Subcutaneous abdominal adipose tissue (tissue), 5 donors: Measurements from ENCODE around the gene GPRIN3.
"Not testable (repeated sequence)": the region's sequence is repeated elsewhere in the genome, so short reads cannot be mapped to it uniquely, and the experiment has no call there.

Experiments used
- H3K27ac ChIP-seq: one replicate; pipeline ENCODE4 v1.7.0; 2013; ENCODE audit warnings: low read depth, mild to moderate bottlenecking, inconsistent platforms, low read length, moderate library complexity
- H3K27me3 ChIP-seq, 5 donors: one replicate each; pipeline ENCODE4 v1.7.0; 2013; ENCODE audit warnings: low read length in 5 of 5, inconsistent platforms in 1 of 5; ENCODE audit not compliant: control insufficient read depth in 5 of 5, insufficient read depth in 4 of 5
- H3K36me3 ChIP-seq, 5 donors: one replicate each; pipeline ENCODE4 v1.7.0; 2013; ENCODE audit warnings: low read length in 5 of 5; ENCODE audit not compliant: control insufficient read depth in 5 of 5, insufficient read depth in 5 of 5
- H3K4me1 ChIP-seq, 5 donors: one replicate each; pipeline ENCODE4 v1.7.0; 2013; ENCODE audit warnings: low read length in 5 of 5, mild to moderate bottlenecking in 3 of 5, moderate library complexity in 1 of 5; ENCODE audit not compliant: control insufficient read depth in 5 of 5, insufficient read depth in 5 of 5
- H3K4me3 ChIP-seq, 5 donors: one replicate each; pipeline ENCODE4 v1.7.0; 2013; ENCODE audit warnings: low read length in 5 of 5, low read depth in 1 of 5
- H3K9ac ChIP-seq, 5 donors: one replicate each; pipeline ENCODE4 v1.7.0; 2013; ENCODE audit warnings: low read length in 5 of 5, mild to moderate bottlenecking in 4 of 5, moderate library complexity in 3 of 5
- H3K9me3 ChIP-seq, 5 donors: one replicate each; pipeline ENCODE4 v1.7.0; 2013; ENCODE audit warnings: low read length in 5 of 5; ENCODE audit not compliant: control insufficient read depth in 5 of 5
- donor health status: healthy.
- donor health status: healthy.
- donor health status: healthy.
- donor health status: healthy.
- donor health status: healthy.

GPRIN3 gene

DNA sequence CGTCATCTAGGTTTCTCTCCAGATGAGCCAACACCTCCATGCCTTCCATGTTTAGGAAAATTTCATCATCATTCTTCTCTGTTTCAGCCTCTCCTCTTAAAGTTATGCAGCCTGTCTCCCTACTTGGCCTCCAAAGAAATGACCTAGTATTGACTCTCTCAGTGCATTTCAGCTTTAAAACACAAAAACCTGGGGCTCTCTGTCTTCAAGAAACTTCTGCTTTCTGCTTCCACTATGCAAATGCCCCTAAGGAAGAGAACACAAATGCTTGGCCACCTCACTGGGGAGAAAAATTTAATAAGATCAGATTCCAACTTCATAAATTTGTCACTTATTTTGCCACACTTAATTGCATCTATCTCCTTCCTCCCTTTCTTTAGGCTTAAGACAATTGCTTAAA is 93.3 kb downstream of the GPRIN3 start:
- Histone ChIP-seq H3K27me3 (no peaks in the 10 kb centered on the region), H3K27ac (no peak overlapping the region), H3K9me3 (no peaks in the 10 kb centered on the region), H3K4me3 (no peak overlapping the region), H3K4me1 (no peaks in the 10 kb centered on the region), H3K36me3 (no peaks in the 10 kb centered on the region), H3K9ac (no peak overlapping the region)

DNA sequence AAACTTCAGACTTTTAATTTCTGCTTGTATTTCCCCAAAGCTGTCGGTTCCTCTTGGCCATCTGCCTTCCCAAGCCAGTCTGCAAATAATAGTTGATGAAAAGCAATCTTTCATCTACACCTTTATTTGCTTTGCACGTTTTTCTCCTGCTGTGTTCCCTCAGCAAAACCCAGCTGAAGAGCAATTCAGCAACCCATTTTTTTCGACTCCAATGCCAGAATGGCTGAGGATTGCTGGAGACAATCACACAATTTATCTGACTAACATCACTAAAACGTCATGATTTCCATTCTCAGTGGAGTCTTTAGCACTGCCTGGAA is 94.3 kb downstream of the GPRIN3 start:
- H3K9ac ChIP-seq: no peak overlapping the region
- no peaks in the 10 kb centered on the region for H3K9me3 ChIP-seq
- no peak overlapping the region for H3K4me3 ChIP-seq
- H3K27me3 ChIP-seq: no peaks in the 10 kb centered on the region
- H3K36me3 ChIP-seq: no peaks in the 10 kb centered on the region
- no peaks in the 10 kb centered on the region for H3K4me1 ChIP-seq
- no peak overlapping the region for H3K27ac ChIP-seq

DNA sequence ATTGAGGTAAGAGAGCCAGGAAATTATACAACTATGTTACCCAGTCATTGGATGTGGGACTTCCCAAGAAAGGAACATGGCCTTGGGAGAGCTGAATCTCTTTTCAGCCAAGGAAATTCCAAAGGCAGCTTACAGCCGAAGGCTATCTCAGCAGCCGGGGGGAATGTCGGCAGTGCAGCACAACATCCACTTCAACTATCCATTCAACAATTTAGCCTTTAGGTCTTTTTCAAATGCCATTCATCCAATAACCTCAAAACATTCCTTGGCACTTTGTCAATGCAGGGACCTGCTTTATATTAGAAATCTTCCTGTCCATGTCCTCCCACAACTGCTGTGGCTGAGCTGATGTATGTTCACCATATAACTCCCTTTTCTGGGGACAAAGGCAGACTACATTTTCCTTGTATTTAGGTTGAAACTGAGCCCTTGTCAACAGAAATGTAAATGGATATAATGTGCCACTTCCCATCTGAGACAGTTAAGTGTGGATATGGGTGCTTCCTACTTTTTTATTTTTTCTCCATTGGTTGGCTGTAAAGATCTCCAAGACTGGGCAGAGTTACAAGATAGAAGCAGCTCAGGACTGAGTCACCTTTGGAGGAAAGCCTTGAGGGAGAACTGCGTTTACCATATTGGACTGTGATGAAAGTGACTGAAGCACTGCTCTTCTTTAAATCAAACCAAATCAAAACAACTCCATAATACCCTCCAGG is 94.8 kb downstream of the GPRIN3 start:
- no peaks in the 10 kb centered on the region for H3K27me3 ChIP-seq
- no peaks in the 10 kb centered on the region for H3K36me3 ChIP-seq
- H3K9me3 ChIP-seq: no peaks in the 10 kb centered on the region
- no peaks in the 10 kb centered on the region for H3K4me1 ChIP-seq
- no peak overlapping the region for H3K4me3 ChIP-seq
- no peak overlapping the region for H3K27ac ChIP-seq
- no peak overlapping the region for H3K9ac ChIP-seq

DNA sequence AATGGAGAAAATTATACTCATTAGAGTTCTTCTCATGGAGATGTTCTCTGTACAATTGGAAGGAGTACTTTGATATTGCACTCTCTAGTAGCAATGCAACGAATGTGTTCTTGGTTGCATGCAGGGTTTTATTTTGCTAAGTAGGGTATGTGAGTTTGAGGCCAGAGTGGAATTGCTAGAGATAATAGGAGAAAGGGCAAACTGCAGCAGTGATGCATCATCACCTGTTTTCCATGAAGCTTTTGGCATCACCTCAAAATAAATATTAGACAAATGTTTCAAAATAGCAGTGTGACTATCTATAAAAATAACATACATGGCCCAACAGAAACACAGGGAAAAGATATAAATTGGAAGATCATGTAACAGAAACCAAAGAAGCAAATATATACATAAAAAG is 103.0 kb downstream of the GPRIN3 start:
- H3K36me3 ChIP-seq: no peaks in the 10 kb centered on the region
- H3K4me1 ChIP-seq: no peaks in the 10 kb centered on the region
- H3K9ac ChIP-seq: no peak overlapping the region
- no peaks in the 10 kb centered on the region for H3K27me3 ChIP-seq
- no peak overlapping the region for H3K27ac ChIP-seq
- H3K4me3 ChIP-seq: no peak overlapping the region
- H3K9me3 ChIP-seq: peaks cover 0 to 3% (median 0%) of the 10 kb centered on the region in 5 donors

DNA sequence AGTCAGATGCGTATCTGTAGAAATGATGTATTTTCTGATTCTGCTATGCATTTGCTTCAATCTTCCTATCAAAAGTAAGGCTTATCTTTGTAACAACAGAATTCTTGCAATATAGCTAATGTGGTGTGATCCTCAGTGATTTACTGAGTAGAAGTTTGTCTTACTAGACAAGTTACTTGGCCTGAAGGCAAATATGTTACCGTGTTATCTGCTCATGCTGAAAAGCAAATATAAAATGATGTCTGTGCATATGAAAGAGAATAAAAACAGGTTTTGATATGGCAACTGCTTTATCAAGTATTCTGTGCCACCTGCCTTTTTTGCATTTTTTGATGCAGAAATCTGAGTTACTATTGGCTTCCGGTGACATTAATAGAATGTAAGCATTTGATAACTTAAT is 103.7 kb downstream of the GPRIN3 start:
- no peak overlapping the region for H3K4me3 ChIP-seq
- peaks cover 0 to 3% (median 0%) of the 10 kb centered on the region in 5 donors for H3K9me3 ChIP-seq
- H3K36me3 ChIP-seq: no peaks in the 10 kb centered on the region
- H3K27ac ChIP-seq: no peak overlapping the region
- no peak overlapping the region for H3K9ac ChIP-seq
- H3K4me1 ChIP-seq: no peaks in the 10 kb centered on the region
- H3K27me3 ChIP-seq: no peaks in the 10 kb centered on the region

DNA sequence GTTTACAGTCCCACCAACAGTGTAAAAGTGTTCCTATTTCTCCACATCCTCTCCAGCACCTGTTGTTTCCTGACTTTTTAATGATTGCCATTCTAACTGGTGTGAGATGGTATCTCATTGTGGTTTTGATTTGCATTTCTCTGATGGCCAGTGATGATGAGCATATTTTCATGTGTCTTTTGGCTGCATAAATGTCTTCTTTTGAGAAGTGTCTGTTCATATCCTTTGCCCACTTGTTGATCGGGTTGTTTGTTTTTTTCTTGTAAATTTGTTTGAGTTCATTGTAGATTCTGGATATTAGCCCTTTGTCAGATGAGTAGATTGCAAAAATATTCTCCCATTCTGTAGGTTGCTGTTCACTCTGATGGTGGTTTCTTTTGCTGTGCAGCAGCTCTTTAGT is 108.2 kb downstream of the GPRIN3 start:
- H3K9me3 ChIP-seq, H3K4me3 ChIP-seq, H3K4me1 ChIP-seq, H3K27ac ChIP-seq, H3K9ac ChIP-seq, H3K27me3 ChIP-seq, H3K36me3 ChIP-seq: not testable (repeated sequence)

DNA sequence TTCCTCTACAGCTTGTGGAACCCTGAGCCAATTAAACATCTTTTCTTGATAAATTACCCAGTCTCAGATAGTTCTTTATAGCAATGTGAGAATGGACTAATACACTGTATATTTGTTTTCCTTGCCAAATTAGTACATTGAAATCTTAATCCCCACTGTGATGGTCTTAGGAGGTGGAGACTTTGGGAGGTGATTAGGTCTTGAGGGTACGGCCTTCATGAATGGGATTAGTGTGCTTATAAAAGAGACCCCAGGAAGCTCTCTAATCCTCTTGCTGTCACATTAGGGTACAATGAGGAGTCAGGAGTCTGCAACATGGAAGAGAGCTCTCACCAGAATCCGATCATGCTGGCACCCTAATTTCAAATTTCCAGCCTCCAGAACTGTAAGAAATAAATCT is 109.7 kb downstream of the GPRIN3 start:
- Histone ChIP-seq H3K4me1 (peaks cover 0 to 4% (median 0%) of the 10 kb centered on the region in 5 donors), H3K9ac (no peak overlapping the region), H3K27me3 (no peaks in the 10 kb centered on the region), H3K27ac (no peak overlapping the region), H3K4me3 (no peak overlapping the region), H3K36me3 (no peaks in the 10 kb centered on the region), H3K9me3 (no peaks in the 10 kb centered on the region)

DNA sequence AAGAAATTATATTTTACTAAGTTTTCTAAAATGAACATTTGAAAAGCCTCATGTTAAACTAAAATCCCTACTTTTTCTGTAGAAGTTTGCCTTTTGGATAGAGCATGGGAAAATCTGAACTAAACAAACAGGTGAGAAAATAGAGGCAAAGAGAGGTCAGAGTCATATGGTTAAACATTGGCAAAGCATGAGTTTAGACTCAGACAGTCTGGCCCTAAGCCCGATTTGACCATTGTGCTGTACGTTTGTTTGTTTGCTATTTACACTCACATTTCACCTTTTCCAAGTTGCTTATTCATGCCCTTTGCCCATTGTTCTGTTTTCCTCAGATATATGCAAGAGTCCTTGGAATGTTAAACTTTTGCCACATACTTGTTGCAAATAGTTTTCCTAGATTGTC is 110.9 kb downstream of the GPRIN3 start:
- H3K4me1 ChIP-seq: peaks cover 0 to 4% (median 0%) of the 10 kb centered on the region in 5 donors
- no peak overlapping the region for H3K27ac ChIP-seq
- no peaks in the 10 kb centered on the region for H3K36me3 ChIP-seq
- no peaks in the 10 kb centered on the region for H3K27me3 ChIP-seq
- H3K9me3 ChIP-seq: no peaks in the 10 kb centered on the region
- no peak overlapping the region for H3K4me3 ChIP-seq
- H3K9ac ChIP-seq: no peak overlapping the region

DNA sequence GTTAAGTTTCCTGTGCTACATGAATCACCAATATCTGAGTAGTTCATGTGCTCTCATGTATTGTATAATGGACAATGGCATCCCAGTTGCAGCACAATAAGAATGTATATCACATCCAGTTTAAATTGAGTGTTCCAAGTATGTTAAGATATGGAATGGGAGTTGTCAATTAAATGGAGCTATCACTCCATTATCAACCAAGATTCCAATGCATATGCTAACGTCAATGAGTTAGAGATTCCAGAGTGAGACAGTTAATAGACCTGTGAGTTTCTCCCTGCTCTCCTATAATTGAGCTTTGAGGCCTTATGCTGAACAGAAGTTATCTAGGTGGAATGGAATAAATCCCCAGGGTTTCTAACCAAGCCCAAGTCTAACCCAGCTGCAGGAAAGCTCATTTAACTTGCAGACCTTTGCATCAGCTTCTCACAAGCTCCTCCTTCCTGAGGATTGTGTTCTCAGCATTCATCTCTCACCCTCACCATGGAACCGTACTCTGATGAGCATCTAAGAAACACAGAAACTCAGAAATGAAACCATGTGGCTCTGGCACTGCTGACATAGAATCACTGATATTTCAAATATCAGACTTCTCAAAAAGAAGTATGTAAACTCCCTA is 111.4 kb downstream of the GPRIN3 start:
- no peaks in the 10 kb centered on the region for H3K27me3 ChIP-seq
- no peak overlapping the region for H3K27ac ChIP-seq
- no peak overlapping the region for H3K4me3 ChIP-seq
- peaks cover 0 to 4% (median 0%) of the 10 kb centered on the region in 5 donors for H3K4me1 ChIP-seq
- no peaks in the 10 kb centered on the region for H3K9me3 ChIP-seq
- no peaks in the 10 kb centered on the region for H3K36me3 ChIP-seq
- H3K9ac ChIP-seq: no peak overlapping the region

DNA sequence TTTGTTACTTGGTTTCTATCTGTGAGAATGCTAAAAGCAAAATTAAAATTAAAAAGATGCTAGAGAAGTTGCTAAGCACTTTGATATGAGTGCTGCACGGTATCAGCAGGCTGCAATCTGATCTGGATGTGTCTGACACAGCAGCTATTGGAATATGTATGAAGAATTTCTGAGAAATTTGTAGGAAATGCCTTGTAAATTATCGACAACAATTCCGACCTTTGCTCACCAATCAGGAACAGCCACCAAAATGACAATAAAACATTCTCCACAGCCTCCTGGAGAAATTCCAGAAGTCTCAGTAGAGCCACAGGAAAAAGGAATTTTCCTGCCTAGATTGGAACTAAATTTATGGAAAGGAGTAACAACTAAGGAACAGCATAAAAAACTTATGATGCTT is 113.8 kb downstream of the GPRIN3 start:
- H3K4me1 ChIP-seq: peaks cover 0 to 4% (median 0%) of the 10 kb centered on the region in 5 donors
- no peaks in the 10 kb centered on the region for H3K36me3 ChIP-seq
- no peak overlapping the region for H3K27ac ChIP-seq
- no peak overlapping the region for H3K4me3 ChIP-seq
- H3K9me3 ChIP-seq: no peaks in the 10 kb centered on the region
- H3K9ac ChIP-seq: no peak overlapping the region
- no peaks in the 10 kb centered on the region for H3K27me3 ChIP-seq
